Spleen (tissue), 11 donors: ENCODE data around the gene HNRNPK. TPM values are rescaled to one million over a fixed set of nuclear protein-coding genes. Genes with fewer than 3 reads are reported as not detected.

Experiments used
- DNase-seq: peaks from one replicate; pipeline ENCODE4 v3.0.0-alpha.2; 2020
- H3K27ac ChIP-seq, 8 donors: fragments of 200-600 bp; sonication (generic) in 7 of 8; 1 replicate in 4 of 8; 2 replicates in 4 of 8; pipeline versions ENCODE4 v1.5.0 to v1.8.0; 2016 to 2021; ENCODE audit warnings: inconsistent platforms in 4 of 8, mild to moderate bottlenecking in 4 of 8, moderate library complexity in 1 of 8
- H3K27me3 ChIP-seq, 7 donors: fragments of 200-600 bp; sonication (generic) in 6 of 7; replicated peaks in 1 of 7; 1 replicate in 4 of 7; 2 replicates in 3 of 7; pipeline versions ENCODE4 v1.5.0 to v1.8.0; 2016 to 2021; ENCODE audit warnings: inconsistent platforms in 3 of 7, mild to moderate bottlenecking in 1 of 7
- H3K36me3 ChIP-seq, 6 donors: fragments of 200-600 bp; sonication (generic) in 5 of 6; 1 replicate in 4 of 6; 2 replicates in 2 of 6; pipeline versions ENCODE4 v1.5.0 to v1.8.0; 2016 to 2021; ENCODE audit warnings: inconsistent platforms in 2 of 6
- H3K4me1 ChIP-seq, 6 donors: fragments of 200-600 bp; sonication (generic) in 5 of 6; 1 replicate in 3 of 6; 2 replicates in 3 of 6; pipeline versions ENCODE4 v1.5.0 to v1.8.0; 2016 to 2021; ENCODE audit warnings: inconsistent platforms in 3 of 6
- H3K4me3 ChIP-seq, 8 donors: fragments of 200-600 bp; sonication (generic) in 7 of 8; 1 replicate in 4 of 8; 2 replicates in 4 of 8; pipeline versions ENCODE4 v1.5.0 to v1.8.0; 2016 to 2021; ENCODE audit warnings: inconsistent platforms in 4 of 8, mild to moderate bottlenecking in 4 of 8, moderate library complexity in 2 of 8
- H3K9me3 ChIP-seq, 8 donors: fragments of 200-600 bp; sonication (generic) in 7 of 8; 1 replicate in 4 of 8; 2 replicates in 4 of 8; pipeline versions ENCODE4 v1.5.0 to v1.8.0; 2016 to 2021; ENCODE audit warnings: inconsistent platforms in 4 of 8
- CTCF ChIP-seq, 11 experiments: fragments of 200-600 bp in 7 of 11; fragments of 450-650 bp in 4 of 11; sonication (generic) in 4 of 11; IDR thresholded peaks in 8 of 11; conservative IDR thresholded peaks in 3 of 11; 1 replicate in 7 of 11; 2 replicates in 4 of 11; pipeline versions ENCODE4 v1.4.0 to v1.8.0; 2016 to 2021; ENCODE audit warnings: antibody characterized with exemption in 11 of 11, inconsistent platforms in 4 of 11, mild to moderate bottlenecking in 1 of 11
- POLR2A ChIP-seq, 3 donors: fragments of 450-650 bp; IDR thresholded peaks; one replicate each; pipeline ENCODE4 v1.5.1; 2017; ENCODE audit warnings: antibody characterized with exemption in 3 of 3, mild to moderate bottlenecking in 1 of 3
- POLR2AphosphoS5 ChIP-seq, 3 donors: sonication (generic); formaldehyde crosslinking; IDR thresholded peaks; one replicate each; pipeline ENCODE4 v1.5.1; 2017; ENCODE audit warnings: antibody characterized with exemption in 3 of 3
- WGBS, 5 donors: extraction: QIAGEN DNeasy Blood & Tissue Kit in 3 of 5; methylation state at CpG; one replicate each; pipeline versions ENCODE4 v1.1.5 to v1.1.7; 2013 to 2018; 5-methylcytosine and 5-hydroxymethylcytosine counted together
- intact Hi-C: fragments of 100-400 bp; cut with DNase I; formaldehyde crosslinking; loops from one replicate; pipeline ENCODE4 v1.15.0; 2023; ENCODE audit warnings: low total_unique reads
- polyA plus RNA-seq, 3 donors: library from polyadenylated mRNA; stranded (reverse); fragments of 200-250 nt; gene quantifications; one replicate each; pipeline ENCODE4 v1.2.1, GENCODE V29; 2013
- total RNA-seq, 7 donors: library from RNA; depleted of rRNA in 3 of 7; stranded (reverse); fragments of >200 nt in 3 of 7; fragmentation: NEBNext Ultra II Directional in 4 of 7; extraction: Animal tissue kit (Norgen Biotek cat#: 25700) in 4 of 7; gene quantifications; one replicate each; pipeline versions ENCODE4 v1.1.0 to v1.2.1, GENCODE V29; 2016 to 2021
- donor health status: healthy with polysubstance abuse.
- donor health status: DM: no; HTN: no; CAD: no; lungs with moderate emphysema.
- donor health status: DM: no; HTN: no; CAD: no.
- donor health status: Bipolar disorder and iron deficiency.
- donor health status: healthy.
- donor health status: DM: no; HTN: no; CAD: no.
- donor health status: DM: yes; HTN: yes; CAD: no.

The HNRNPK gene
- total and polyA plus RNA-seq, 10 donors = 245 to 543 (median 473) TPM

GRCh38 chr9:83999141-83999918, 19.3 kb upstream of the HNRNPK start:
- no peak overlapping the region for H3K4me3 ChIP-seq
- H3K27me3 ChIP-seq = no peaks in the 10 kb centered on the region
- TF ChIP-seq POLR2AphosphoS5 (IDR thresholded peaks at IDR 0.05) (no peak), POLR2A (IDR thresholded peaks at IDR 0.05) (no peak), CTCF (IDR thresholded peaks at IDR 0.05 in 8 of 11, conservative IDR thresholded peaks at IDR 0.05 in 3 of 11) (no peak)
- H3K36me3 ChIP-seq = peaks cover 0 to 27% (median 0%) of the 10 kb centered on the region in 6 donors
- no peak for DNase-seq
- peaks cover 0 to 28% (median 15%) of the 10 kb centered on the region in 6 donors for H3K4me1 ChIP-seq
- no peaks in the 10 kb centered on the region for H3K9me3 ChIP-seq
- no peak overlapping the region for H3K27ac ChIP-seq
- intact Hi-C loops = no loop called here
- 76 to 88% (median 85%) methylated on average over 2 of the region's 2 CpGs for WGBS, 5 donors

- intact Hi-C loops = no loop called here
- no peak for TF ChIP-seq CTCF (IDR thresholded peaks at IDR 0.05 in 8 of 11, conservative IDR thresholded peaks at IDR 0.05 in 3 of 11)
- no peak for TF ChIP-seq POLR2A (IDR thresholded peaks at IDR 0.05)
- TF ChIP-seq POLR2AphosphoS5 (IDR thresholded peaks at IDR 0.05) = no peak
- Histone ChIP-seq H3K36me3 (peaks cover 0 to 19% (median 0%) of the 10 kb centered on the region in 6 donors), H3K27ac (no peak overlapping the region), H3K9me3 (no peaks in the 10 kb centered on the region), H3K27me3 (no peaks in the 10 kb centered on the region), H3K4me1 (peaks cover 0 to 8% (median 0%) of the 10 kb centered on the region in 6 donors), H3K4me3 (no peak overlapping the region)
- 91 to 94% (median 93%) methylated on average over 4 of the region's 4 CpGs for WGBS, 5 donors
- no peak for DNase-seq
Observed at GRCh38 chr9:83996126-83996525, 16.1 kb upstream of the HNRNPK start.

GRCh38 chr9:83992901-83993300, 12.9 kb upstream of the HNRNPK start:
- Histone ChIP-seq H3K4me3 (no peak overlapping the region), H3K36me3 (peaks cover 0 to 37% (median 0%) of the 10 kb centered on the region in 6 donors), H3K27ac (no peak overlapping the region), H3K27me3 (no peaks in the 10 kb centered on the region), H3K9me3 (no peaks in the 10 kb centered on the region), H3K4me1 (peaks cover 0 to 10% (median 0%) of the 10 kb centered on the region in 6 donors)
- intact Hi-C loops = no loop called here
- no peak for TF ChIP-seq CTCF (IDR thresholded peaks at IDR 0.05 in 8 of 11, conservative IDR thresholded peaks at IDR 0.05 in 3 of 11)
- TF ChIP-seq POLR2AphosphoS5 (IDR thresholded peaks at IDR 0.05) = no peak
- TF ChIP-seq POLR2A (IDR thresholded peaks at IDR 0.05) = no peak
- DNase-seq = no peak

GRCh38 chr9:83992407-83992806, 12.4 kb upstream of the HNRNPK start:
- H3K4me1 ChIP-seq = peaks cover 0 to 14% (median under 1%) of the 10 kb centered on the region in 6 donors
- H3K36me3 ChIP-seq = peaks cover 0 to 37% (median 0%) of the 10 kb centered on the region in 6 donors
- H3K27ac ChIP-seq = no peak overlapping the region
- DNase-seq = no peak
- H3K9me3 ChIP-seq = no peaks in the 10 kb centered on the region
- WGBS, 5 donors = 91 to 96% (median 95%) methylated on average over 1 of the region's 1 CpG
- no peak overlapping the region for H3K4me3 ChIP-seq
- no peaks in the 10 kb centered on the region for H3K27me3 ChIP-seq
- intact Hi-C loops = no loop called here
- TF ChIP-seq POLR2A (IDR thresholded peaks at IDR 0.05) = no peak
- TF ChIP-seq CTCF (IDR thresholded peaks at IDR 0.05 in 8 of 11, conservative IDR thresholded peaks at IDR 0.05 in 3 of 11) = no peak
- no peak for TF ChIP-seq POLR2AphosphoS5 (IDR thresholded peaks at IDR 0.05)
